GM23338 (cell line): ENCODE measurements around the gene COX20. TPM values are rescaled to one million over a fixed set of nuclear protein-coding genes. Genes with fewer than 3 reads are reported as not detected.

Experiments used
- ATAC-seq: fragments of 200-7000 bp; cut with Tn5 transposase; 3 replicates; pipeline ENCODE4 v1.9.1; 2020
- DNase-seq: peaks from one replicate; pipeline ENCODE4 v3.0.0-alpha.2; 2015; ENCODE audit warnings: low spot score
- H2AFZ ChIP-seq: fragments of 200-600 bp; sonication (generic); 2 replicates; pipeline ENCODE4 v1.8.0; 2016; ENCODE audit warnings: antibody characterized with exemption, mild to moderate bottlenecking, moderate library complexity
- H3F3A ChIP-seq: fragments of 200-600 bp; sonication (generic); replicated peaks from 2 replicates; pipeline ENCODE4 v1.8.0; 2017; ENCODE audit warnings: antibody characterized with exemption, mixed run types, low read depth
- H3K27ac ChIP-seq: fragments of 200-600 bp; sonication (generic); 2 replicates; pipeline ENCODE4 v1.6.1; 2016; ENCODE audit warnings: low read depth
- H3K27me3 ChIP-seq: fragments of 200-600 bp; sonication (generic); 2 replicates; pipeline ENCODE4 v1.8.0; 2016; ENCODE audit warnings: mild to moderate bottlenecking, mixed run types, moderate library complexity; ENCODE audit not compliant: insufficient read depth
- H3K36me3 ChIP-seq: fragments of 200-600 bp; sonication (generic); 2 replicates; pipeline ENCODE4 v1.8.0; 2016; ENCODE audit warnings: mild to moderate bottlenecking; ENCODE audit not compliant: insufficient read depth
- H3K4me1 ChIP-seq: fragments of 200-600 bp; sonication (generic); 2 replicates; pipeline ENCODE4 v1.8.0; 2016; ENCODE audit warnings: mild to moderate bottlenecking, moderate library complexity; ENCODE audit not compliant: insufficient read depth
- H3K4me2 ChIP-seq: fragments of 200-600 bp; sonication (generic); 2 replicates; pipeline ENCODE4 v1.7.1; 2017; ENCODE audit warnings: mixed run types
- H3K4me3 ChIP-seq: fragments of 200-600 bp; sonication (generic); 2 replicates; pipeline ENCODE4 v1.6.1; 2016; ENCODE audit warnings: mixed run types
- H3K79me2 ChIP-seq: fragments of 200-600 bp; sonication (generic); replicated peaks from 2 replicates; pipeline ENCODE4 v1.8.0; 2017; ENCODE audit warnings: mild to moderate bottlenecking; ENCODE audit not compliant: insufficient read depth
- H3K9me2 ChIP-seq: fragments of 200-600 bp; sonication (generic); 2 replicates; pipeline ENCODE4 v1.8.0; 2017; ENCODE audit not compliant: insufficient read depth
- H4K20me1 ChIP-seq: fragments of 200-600 bp; sonication (generic); replicated peaks from 2 replicates; pipeline ENCODE4 v1.8.0; 2017; ENCODE audit warnings: mild to moderate bottlenecking; ENCODE audit not compliant: insufficient read depth
- H3K27ac Mint-ChIP-seq: 2 replicates; pipeline ENCODE4 v1.8.0; 2020; ENCODE audit warnings: inconsistent platforms, mild to moderate bottlenecking, moderate library complexity, mixed read lengths
- H3K27me3 Mint-ChIP-seq: 3 replicates; pipeline ENCODE4 v1.8.0; 2022; ENCODE audit warnings: low read depth, mild to moderate bottlenecking, moderate library complexity, mixed read lengths, inconsistent platforms; ENCODE audit not compliant: insufficient read depth, poor library complexity
- H3K36me3 Mint-ChIP-seq: 3 replicates; pipeline ENCODE4 v1.8.0; 2021; ENCODE audit warnings: low read depth, mild to moderate bottlenecking, inconsistent platforms, moderate library complexity, mixed read lengths
- H3K4me1 Mint-ChIP-seq: 3 replicates; pipeline ENCODE4 v1.8.0; 2020; ENCODE audit warnings: mild to moderate bottlenecking, inconsistent platforms, mixed read lengths
- H3K4me3 Mint-ChIP-seq: 3 replicates; pipeline ENCODE4 v1.8.0; 2021; ENCODE audit warnings: moderate library complexity, mild to moderate bottlenecking, inconsistent platforms, mixed read lengths
- H3K9me3 Mint-ChIP-seq: 3 replicates; pipeline ENCODE4 v1.8.0; 2020; ENCODE audit warnings: moderate library complexity, mild to moderate bottlenecking, inconsistent platforms, mixed read lengths
- CREB1 ChIP-seq: fragments of 250-450 bp; sonication (Bioruptor Pico); IDR thresholded peaks from 2 replicates; pipeline ENCODE4 v1.5.0; 2020; ENCODE audit warnings: low read depth, mild to moderate bottlenecking, moderate library complexity
- JUNB ChIP-seq: IDR thresholded peaks from one replicate; pipeline ENCODE4 v1.6.1; 2016; ENCODE audit warnings: antibody characterized with exemption; ENCODE audit not compliant: unreplicated experiment
- NANOG ChIP-seq: IDR thresholded peaks from 2 replicates; pipeline ENCODE4 v1.6.1; 2016; ENCODE audit warnings: antibody characterized with exemption, borderline replicate concordance
- POLR2AphosphoS5 ChIP-seq: IDR thresholded peaks from 2 replicates; pipeline ENCODE4 v1.6.1; 2016; ENCODE audit warnings: antibody characterized with exemption, low read depth
- ZNF462 ChIP-seq: fragments of 250-450 bp; sonication (Bioruptor Pico); IDR thresholded peaks from 2 replicates; pipeline ENCODE4 v1.5.0; 2020; ENCODE audit warnings: mild to moderate bottlenecking, moderate library complexity
- polyA plus RNA-seq: library from polyadenylated mRNA; unstranded; fragments of >200 nt; fragmentation: Nextera tagmentation; extraction: Ambion mirVana; gene quantifications from 2 replicates; pipeline ENCODE4 v1.2.1, GENCODE V29; 2016
- total RNA-seq: library from RNA; depleted of rRNA; stranded (reverse); fragments of >200 nt; shearing (Covaris generic); gene quantifications from 2 replicates; pipeline ENCODE4 v1.2.3, GENCODE V29; 2014
- TF ChIP-seq, protein P1 (sequence below): IDR thresholded peaks from 2 replicates; pipeline ENCODE4 v1.6.1; 2016; ENCODE audit warnings: antibody characterized with exemption

COX20 gene
- total and polyA plus RNA-seq, 2 experiments from 2014 or later: 19.3 to 175 TPM

DNA sequence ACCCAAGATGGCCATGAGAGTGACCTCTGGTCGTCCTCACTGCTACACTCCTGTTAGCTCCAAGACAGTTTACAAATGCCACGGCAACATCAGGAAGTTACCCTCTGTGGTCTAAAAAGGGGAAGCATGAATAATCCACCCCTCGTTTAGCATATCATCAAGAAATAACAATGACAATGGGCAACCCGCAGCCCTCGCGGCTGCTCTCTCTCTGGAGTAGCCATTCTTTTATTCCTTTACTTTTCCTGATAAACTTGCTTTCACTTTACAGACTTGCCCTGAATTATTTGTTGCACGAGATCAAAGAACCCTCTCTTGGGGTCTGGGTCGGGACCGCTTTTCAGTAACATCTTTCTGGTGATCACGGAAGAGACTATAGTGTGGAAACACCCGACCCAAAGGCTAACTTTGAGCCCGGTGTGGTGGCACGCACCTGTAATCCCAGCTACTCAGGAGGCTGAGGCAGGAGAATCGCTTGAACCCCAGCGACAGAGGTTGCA is 19.8 kb upstream of the COX20 start:
- Mint-ChIP-seq H3K4me3 (peak overlapping the region; percentile 69), H3K27ac (peak overlapping the region; percentile 94), H3K36me3 (peaks cover 27% of the 10 kb centered on the region), H3K4me1 (peaks cover 41% of the 10 kb centered on the region), H3K9me3 (peaks cover 8% of the 10 kb centered on the region; the same call in 2 of the 3 replicates), H3K27me3 (peaks cover 23% of the 10 kb centered on the region)
- Histone ChIP-seq H3K79me2 (peaks cover 47% of the 10 kb centered on the region), H2AFZ (no peak overlapping the region), H3K27me3 (no peaks in the 10 kb centered on the region), H3F3A (0 out of 2 replicates have a peak, but pooled peaks cover 8% of the 10 kb centered on the region), H3K4me1 (peaks cover 27% of the 10 kb centered on the region), H3K4me3 (peak overlapping the region; percentile 51), H3K27ac (peak overlapping the region; percentile 94), H3K36me3 (0 out of 2 replicates have a peak, but pooled peaks cover 4% of the 10 kb centered on the region), H3K9me2 (no peaks in the 10 kb centered on the region), H4K20me1 (no peaks in the 10 kb centered on the region), H3K4me2 (peak overlapping the region; percentile 76)
- DNase-seq: peak; percentile 87
- peak; percentile 78 for ATAC-seq
- TF ChIP-seq POLR2AphosphoS5: peak; percentile 64; the same call in 1 of the 2 replicates
- TF ChIP-seq ZNF462 (CRISPR knock-in tag): no peak
- peak; percentile 89 for TF ChIP-seq NANOG
- TF ChIP-seq CREB1 (CRISPR knock-in tag): no peak
- no peak for TF ChIP-seq JUNB
- TF ChIP-seq, protein P1, sequence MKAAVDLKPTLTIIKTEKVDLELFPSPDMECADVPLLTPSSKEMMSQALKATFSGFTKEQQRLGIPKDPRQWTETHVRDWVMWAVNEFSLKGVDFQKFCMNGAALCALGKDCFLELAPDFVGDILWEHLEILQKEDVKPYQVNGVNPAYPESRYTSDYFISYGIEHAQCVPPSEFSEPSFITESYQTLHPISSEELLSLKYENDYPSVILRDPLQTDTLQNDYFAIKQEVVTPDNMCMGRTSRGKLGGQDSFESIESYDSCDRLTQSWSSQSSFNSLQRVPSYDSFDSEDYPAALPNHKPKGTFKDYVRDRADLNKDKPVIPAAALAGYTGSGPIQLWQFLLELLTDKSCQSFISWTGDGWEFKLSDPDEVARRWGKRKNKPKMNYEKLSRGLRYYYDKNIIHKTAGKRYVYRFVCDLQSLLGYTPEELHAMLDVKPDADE: peak; percentile 39; the same call in 1 of the 2 replicates
